ENCODE data around the gene FAM25C. TPM values are rescaled to one million over a fixed set of nuclear protein-coding genes. Genes with fewer than 3 reads are reported as not detected.
"Not testable (repeated sequence)": the region's sequence is repeated elsewhere in the genome, so short reads cannot be mapped to it uniquely, and the experiment has no call there.

The FAM25C gene
- total RNA-seq, 1 experiment from 2014 or later: not detected

- H3K27ac Mint-ChIP-seq (ENCODE audit: unreplicated experiment); H3K9me3 Mint-ChIP-seq (ENCODE audit: low read depth, unreplicated experiment); H3K36me3 Mint-ChIP-seq (ENCODE audit: insufficient read depth, unreplicated experiment); intact Hi-C loops (cut with micrococcal nuclease; ENCODE audit: unreplicated experiment); DNase-seq; CTCF ChIA-PET; H3K4me1 Mint-ChIP-seq (ENCODE audit: low read depth, unreplicated experiment); H3K4me3 Mint-ChIP-seq (ENCODE audit: low read depth, unreplicated experiment); BruUV-seq (replicated peaks); H3K27me3 Mint-ChIP-seq (ENCODE audit: unreplicated experiment): not testable (repeated sequence)
Measured at GRCh38 chr10:47960699-47961098, 38.9 kb downstream of the FAM25C start.

- DNase-seq; H3K4me1 Mint-ChIP-seq (ENCODE audit: low read depth, unreplicated experiment); H3K9me3 Mint-ChIP-seq (ENCODE audit: low read depth, unreplicated experiment); H3K27me3 Mint-ChIP-seq (ENCODE audit: unreplicated experiment); BruUV-seq (replicated peaks); H3K4me3 Mint-ChIP-seq (ENCODE audit: low read depth, unreplicated experiment); H3K36me3 Mint-ChIP-seq (ENCODE audit: insufficient read depth, unreplicated experiment); CTCF ChIA-PET; H3K27ac Mint-ChIP-seq (ENCODE audit: unreplicated experiment); intact Hi-C loops (cut with micrococcal nuclease; ENCODE audit: unreplicated experiment): not testable (repeated sequence)
Measured at GRCh38 chr10:47959677-47960076, 39.9 kb downstream of the FAM25C start.

DNA sequence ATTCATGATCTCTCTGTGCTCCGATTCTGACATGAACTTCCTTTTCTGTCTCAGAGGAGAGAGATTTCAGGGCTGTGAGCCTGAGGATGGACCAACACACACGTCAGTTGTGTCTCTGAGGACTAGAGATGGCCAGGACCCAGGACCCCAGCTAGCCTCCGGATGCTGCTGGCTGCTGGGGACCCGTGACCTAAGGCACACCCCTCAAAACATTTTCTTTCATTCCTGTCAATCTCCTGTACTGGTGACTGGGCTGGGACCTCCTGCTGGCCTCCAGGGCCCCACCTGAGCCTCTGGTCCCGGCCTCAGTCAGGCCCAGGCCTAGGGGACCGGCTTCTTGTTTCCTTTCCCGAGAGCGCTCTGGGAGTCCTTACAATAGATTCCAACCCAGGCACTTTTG, 42.4 kb downstream of the FAM25C start:
- H3K27ac Mint-ChIP-seq (ENCODE audit: unreplicated experiment); H3K36me3 Mint-ChIP-seq (ENCODE audit: insufficient read depth, unreplicated experiment); H3K4me1 Mint-ChIP-seq (ENCODE audit: low read depth, unreplicated experiment); DNase-seq; BruUV-seq (replicated peaks); intact Hi-C loops (cut with micrococcal nuclease; ENCODE audit: unreplicated experiment); CTCF ChIA-PET; H3K9me3 Mint-ChIP-seq (ENCODE audit: low read depth, unreplicated experiment); H3K4me3 Mint-ChIP-seq (ENCODE audit: low read depth, unreplicated experiment); H3K27me3 Mint-ChIP-seq (ENCODE audit: unreplicated experiment): not testable (repeated sequence)

DNA sequence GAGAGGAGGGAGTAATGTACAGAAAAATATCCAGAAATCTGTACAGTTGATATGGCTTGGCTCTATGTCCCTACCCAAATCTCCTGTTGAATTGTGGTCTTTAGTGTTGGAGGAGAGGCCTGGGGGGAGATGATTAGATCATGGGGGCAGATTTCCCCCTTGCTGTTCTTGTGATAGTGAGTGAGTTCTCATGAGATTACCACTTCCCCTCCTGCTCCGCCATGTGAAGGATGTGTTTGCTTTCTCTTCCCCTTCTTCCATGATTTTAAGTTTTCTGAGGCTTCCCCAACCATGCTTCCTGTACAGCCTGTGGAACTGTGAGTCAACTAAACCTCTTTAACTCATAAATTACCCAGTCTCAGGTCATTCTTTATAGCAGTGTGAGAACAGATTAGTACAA, 52.2 kb downstream of the FAM25C start:
- H3K36me3 Mint-ChIP-seq (ENCODE audit: insufficient read depth, unreplicated experiment); H3K4me1 Mint-ChIP-seq (ENCODE audit: low read depth, unreplicated experiment); BruUV-seq (replicated peaks); H3K9me3 Mint-ChIP-seq (ENCODE audit: low read depth, unreplicated experiment); intact Hi-C loops (cut with micrococcal nuclease; ENCODE audit: unreplicated experiment); DNase-seq; H3K4me3 Mint-ChIP-seq (ENCODE audit: low read depth, unreplicated experiment); CTCF ChIA-PET; H3K27ac Mint-ChIP-seq (ENCODE audit: unreplicated experiment); H3K27me3 Mint-ChIP-seq (ENCODE audit: unreplicated experiment): not testable (repeated sequence)

Other genes with a start within 250 kb of the FAM25C start
- gene SYT15B, start 236.2 kb downstream of the FAM25C start, total RNA-seq (2022): 0.21 and 0.24 TPM in 2 replicates
- gene NPY4R2, start 81.1 kb downstream of the FAM25C start, total RNA-seq (2022): not detected in 2 replicates

All from Calu3 (cell line).